B cell (primary cell): ENCODE data around the gene PHKG1.
"Not testable (repeated sequence)": the region's sequence is repeated elsewhere in the genome, so short reads cannot be mapped to it uniquely, and the experiment has no call there.

ENCODE experiments used
- CTCF ChIP-seq: fragments of 200-600 bp; IDR thresholded peaks from one replicate; pipeline ENCODE4 v1.8.0; 2022; ENCODE audit warnings: antibody characterized with exemption, mild to moderate bottlenecking
- EZH2 ChIP-seq: IDR thresholded peaks from 2 replicates; pipeline ENCODE4 v1.6.1; 2012; ENCODE audit warnings: borderline replicate concordance, low read depth, mild to moderate bottlenecking, moderate library complexity, low read length; ENCODE audit not compliant: insufficient read depth, poor library complexity, severe bottlenecking

DNA sequence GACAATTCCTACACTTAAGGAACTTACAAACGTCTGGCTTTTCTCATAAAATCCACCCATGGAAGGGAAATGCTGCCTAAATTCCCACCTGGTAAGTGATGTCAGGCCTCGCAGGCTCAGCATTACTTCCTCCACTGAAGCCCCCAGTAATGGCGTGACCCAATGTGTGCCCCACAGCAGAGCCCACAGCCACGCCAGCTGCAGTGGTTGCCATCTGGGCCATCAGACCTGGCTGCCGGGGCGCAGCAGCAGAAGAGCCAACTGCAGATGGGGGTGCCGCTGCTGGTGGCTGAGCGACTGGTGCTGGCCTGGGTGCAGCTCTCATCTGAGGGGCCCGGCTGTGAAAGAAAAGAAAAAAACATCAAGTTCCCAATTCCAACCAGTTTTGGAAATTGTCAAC, 11.4 kb upstream of the PHKG1 start:
- not testable (repeated sequence) for TF ChIP-seq CTCF, EZH2
